COR-L47 (cell line): Measurements from ENCODE around the gene HDAC2.
"Not testable (repeated sequence)": the region's sequence is repeated elsewhere in the genome, so short reads cannot be mapped to it uniquely, and the experiment has no call there.

Experiments
- DNase-seq: peaks from one replicate; lab custom pipeline; 2025; lab: John Stamatoyannopoulos, UW

HDAC2 gene

GRCh38 chr6:113970805-113971676 lies at the start of gene HDAC2:
Gene HDAC2, minus strand, starts transcription at chr6:113971148. Its CDS starts 240 bp downstream, at chr6:113970908.
- DNase-seq = peak; percentile 78

- DNase-seq = no peak
Observed at GRCh38 chr6:114020196-114020595, 49.2 kb upstream of the HDAC2 start.

DNA sequence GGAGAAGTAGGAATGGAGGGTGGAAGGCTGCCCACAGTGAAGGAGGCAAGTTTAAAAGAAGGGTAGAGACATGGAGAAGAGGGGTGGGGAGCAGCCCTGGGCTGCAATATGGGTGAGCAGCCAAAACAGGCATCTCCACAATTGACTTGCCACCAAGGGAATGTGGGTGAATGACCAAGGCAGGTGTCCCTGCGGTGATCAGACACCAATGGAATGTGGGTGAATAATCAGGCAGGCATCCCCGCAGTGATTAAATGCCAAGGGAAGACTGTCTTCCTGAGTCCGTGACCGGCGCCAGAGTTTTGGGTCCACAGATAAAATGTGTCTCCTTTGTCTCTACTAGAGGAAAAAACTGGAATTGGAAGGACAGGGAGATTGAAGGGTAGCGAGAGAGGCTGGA lies 46.2 kb upstream of the HDAC2 start:
- DNase-seq = not testable (repeated sequence)

GRCh38 chr6:114014106-114014505 lies 43.2 kb upstream of the HDAC2 start:
- not testable (repeated sequence) for DNase-seq

DNA sequence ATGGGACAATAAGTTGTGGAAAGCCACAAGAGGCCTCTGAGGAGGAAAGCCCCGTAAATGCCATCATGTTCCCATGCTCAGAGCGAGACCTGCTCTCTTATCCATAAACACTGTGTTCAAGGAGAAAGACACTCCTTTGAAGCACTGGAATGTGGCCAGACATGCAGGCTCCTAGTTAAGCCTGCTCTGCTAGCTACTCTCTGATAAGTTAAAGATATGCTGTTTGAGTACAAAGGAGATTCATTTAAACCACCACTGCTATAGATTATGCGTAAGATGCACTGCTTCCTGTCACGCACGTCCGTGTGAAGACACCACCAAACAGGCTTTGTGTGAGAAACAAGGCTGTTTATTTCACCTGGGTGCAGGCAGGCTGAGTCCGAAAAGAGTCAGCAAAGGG lies 40.5 kb upstream of the HDAC2 start:
- not testable (repeated sequence) for DNase-seq

- no peak for DNase-seq
Observed at GRCh38 chr6:114010540-114010939, 39.6 kb upstream of the HDAC2 start.

- no peak for DNase-seq
Observed at GRCh38 chr6:114009192-114009591, 38.2 kb upstream of the HDAC2 start.

DNA sequence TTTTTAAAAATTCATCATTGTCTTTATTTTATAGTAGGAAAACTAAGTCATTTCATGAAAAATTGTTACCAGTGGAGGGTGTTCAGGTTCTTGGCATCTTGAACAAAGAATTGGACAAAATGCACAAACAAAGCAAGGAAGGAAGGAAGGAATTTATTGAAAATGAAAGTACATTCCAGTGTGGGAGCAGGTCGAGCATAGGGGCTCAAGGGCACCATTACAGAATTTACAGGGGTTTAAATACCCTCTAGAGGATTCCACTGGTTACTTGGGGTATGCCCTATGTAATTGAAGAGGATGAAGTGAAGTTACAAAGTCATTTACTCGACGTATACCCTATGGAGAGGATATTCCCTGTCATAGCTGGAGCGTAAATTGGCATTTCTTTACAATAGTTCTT lies 37.4 kb upstream of the HDAC2 start:
- no peak for DNase-seq

GRCh38 chr6:114007516-114007915 lies 36.6 kb upstream of the HDAC2 start:
- DNase-seq = no peak

DNA sequence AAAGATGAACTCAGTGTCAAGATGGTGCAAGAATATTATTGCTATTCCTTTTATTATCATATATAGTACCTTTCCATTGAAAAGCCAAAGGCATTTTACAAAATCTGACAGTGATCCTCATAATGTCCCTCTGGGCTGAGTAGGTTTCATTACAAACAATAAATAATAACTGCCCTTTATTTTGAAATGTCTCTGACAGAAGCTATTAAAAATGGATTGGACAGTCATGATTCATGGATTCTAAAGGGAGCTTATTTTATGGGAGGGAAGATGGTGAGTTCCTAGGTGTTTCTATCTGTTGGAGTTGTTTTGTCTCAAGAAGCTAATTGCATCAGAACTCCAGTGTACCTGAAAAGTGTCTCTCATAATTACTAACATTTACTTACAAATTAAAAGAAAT lies 30.4 kb upstream of the HDAC2 start:
- DNase-seq = no peak

GRCh38 chr6:114000069-114000468 lies 29.1 kb upstream of the HDAC2 start:
- DNase-seq = no peak

- DNase-seq = no peak
Observed at GRCh38 chr6:113999284-113999683, 28.3 kb upstream of the HDAC2 start.

GRCh38 chr6:113998811-113999210 lies 27.9 kb upstream of the HDAC2 start:
- DNase-seq = no peak

DNA sequence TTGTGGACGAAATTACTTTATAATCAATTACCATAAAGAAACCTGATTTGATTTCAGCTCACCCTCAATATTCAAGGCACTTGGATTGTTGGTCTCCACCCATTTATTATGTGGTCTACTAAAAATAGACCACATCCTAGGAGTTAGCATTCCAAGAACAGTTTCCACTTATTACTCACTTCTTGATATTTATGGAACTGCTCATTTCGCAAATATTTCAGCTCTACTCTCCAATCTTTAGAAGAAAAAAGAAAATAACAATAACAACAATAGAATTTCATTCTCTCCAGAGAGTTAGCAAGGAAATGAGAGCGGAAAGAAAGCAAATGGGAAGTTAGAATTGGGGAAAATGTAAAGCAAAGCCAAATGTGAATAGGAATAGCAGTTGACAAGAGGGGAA lies 26.2 kb upstream of the HDAC2 start:
- DNase-seq = no peak

- DNase-seq = no peak
Observed at GRCh38 chr6:113995634-113996033, 24.7 kb upstream of the HDAC2 start.

DNA sequence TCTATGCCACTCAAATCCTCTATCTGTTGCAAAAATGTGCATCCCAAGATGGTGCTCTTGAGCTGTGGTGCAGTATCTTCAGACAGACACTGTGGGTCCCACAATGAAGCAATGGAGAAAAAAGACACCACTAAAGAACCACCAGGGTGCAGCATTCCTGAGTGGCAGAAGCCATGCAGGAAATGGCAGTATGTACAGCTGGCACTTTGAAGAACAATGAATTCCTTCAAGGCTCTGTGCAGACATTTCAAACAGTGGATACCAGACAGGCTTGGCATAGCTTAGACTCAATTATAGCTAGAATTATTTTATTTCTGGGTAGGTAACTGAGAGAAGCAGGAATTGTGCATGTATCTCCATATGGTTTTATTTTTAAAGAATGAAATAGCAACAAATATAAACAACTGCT lies 24.0 kb upstream of the HDAC2 start:
- DNase-seq = peak; percentile 61

DNA sequence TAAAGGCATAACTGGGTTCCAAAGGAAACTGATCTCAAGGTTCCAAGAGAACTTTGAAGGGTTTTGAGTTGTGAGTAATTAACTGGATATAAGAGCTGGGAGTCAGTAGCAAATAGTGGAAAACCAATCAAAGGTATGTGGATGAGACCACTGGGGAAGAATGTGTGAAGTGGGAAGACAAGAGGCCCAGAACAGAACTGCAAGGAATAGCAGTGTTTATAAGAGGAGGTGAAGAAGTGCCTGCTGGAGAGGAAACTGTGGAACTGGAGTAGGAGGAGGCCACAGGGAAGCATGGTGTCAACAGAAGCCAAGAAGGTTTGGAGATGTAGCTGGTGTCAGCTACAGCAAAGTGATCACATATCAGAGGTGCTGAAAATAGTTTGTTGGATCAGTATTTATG lies 18.7 kb upstream of the HDAC2 start:
- DNase-seq = no peak

DNA sequence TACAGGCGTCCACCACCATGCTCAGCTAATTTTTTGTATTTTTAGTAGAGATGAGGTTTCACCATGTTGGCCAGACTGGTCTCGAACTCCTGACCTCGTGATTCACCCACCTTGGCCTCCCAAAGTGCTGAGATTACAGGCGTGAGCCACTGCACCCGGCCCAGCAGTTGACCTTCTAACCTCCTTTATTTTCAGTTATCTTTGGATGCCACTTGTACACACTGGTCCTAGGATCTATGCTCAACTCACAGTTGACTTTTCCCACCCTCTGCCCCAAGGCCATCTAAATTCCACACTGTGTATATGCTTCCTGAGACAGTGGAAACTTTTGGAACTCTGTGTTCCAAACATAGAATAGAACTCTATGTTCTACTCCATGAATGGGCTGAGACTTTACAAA lies 11.7 kb upstream of the HDAC2 start:
- not testable (repeated sequence) for DNase-seq

DNA sequence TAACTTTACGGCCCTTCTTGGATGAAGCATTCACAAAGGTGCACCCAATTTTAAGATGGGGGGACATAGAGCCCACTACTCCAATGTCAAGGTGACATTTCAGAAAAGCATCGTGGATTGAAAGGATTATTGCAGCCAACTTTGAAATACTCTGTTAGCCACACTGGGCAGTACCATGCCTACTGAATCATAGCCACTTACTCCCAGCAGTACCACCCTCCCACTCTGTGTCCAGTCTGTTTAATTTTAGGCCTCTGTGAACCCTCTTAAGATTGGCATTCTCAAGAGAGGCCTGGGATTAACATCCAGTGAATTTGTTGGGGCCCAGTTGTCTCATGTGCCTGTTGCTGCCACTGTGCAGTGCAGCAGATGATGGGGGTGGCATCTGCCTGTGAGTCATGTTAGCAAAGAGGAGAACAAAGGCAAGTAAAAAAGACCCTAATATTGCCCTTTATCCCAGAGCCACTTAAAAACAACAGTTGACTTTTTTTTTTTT lies 11.2 kb upstream of the HDAC2 start:
- no peak for DNase-seq

DNA sequence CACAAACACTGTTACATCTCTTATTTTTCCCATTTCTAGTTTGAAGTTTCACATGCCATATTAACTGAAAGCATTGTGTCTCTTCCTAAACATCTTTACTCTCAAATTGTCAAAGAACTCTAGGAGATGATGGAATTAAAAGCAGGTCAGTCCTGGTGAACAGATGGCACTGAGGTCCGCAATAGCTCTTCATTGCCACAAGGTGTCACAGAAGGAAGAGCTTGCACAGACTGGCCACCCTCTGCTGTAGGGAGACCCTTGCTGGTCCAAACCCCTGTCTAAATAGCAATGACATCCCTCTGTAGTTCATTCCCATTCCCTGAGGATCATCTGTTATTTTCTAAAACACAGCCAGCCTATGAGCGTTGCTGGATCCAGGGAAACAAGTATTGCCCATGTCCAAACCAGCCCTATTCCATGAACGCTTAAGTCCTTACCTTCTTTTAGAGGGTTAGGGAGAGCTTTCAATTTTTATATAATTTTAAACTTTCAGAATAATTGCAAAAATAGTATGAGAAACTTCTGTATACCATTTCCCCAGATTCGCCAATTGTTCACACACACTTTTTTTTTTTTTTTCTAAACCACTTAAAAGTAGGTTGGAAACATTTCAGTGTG lies 10.1 kb upstream of the HDAC2 start:
- no peak for DNase-seq

DNA sequence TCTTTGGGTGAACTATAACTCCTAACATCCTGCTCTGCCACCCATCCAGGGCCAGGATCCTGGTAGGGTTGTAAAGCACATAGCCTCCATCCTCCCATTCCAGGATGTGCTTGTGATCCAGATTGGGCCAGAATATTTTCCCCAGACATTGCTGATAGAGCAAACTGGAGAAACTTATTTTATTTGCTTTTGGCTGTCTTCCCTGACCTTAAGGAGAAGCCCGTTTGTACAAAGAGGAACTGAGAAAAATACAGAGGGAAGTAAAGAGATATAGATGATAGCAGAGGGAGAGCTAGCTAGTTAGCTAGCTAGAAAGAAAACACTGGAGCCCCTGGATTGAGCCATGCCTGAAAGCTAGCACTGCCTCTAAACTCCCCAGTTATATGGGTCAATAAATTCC lies 9.0 kb upstream of the HDAC2 start:
- DNase-seq = no peak

- no peak for DNase-seq
Observed at GRCh38 chr6:113978084-113978675, 7.2 kb upstream of the HDAC2 start.

GRCh38 chr6:113976806-113977205 lies 5.9 kb upstream of the HDAC2 start:
- DNase-seq = no peak
